ENCODE results near the gene MARCHF7. TPM values are rescaled to one million over a fixed set of nuclear protein-coding genes. Genes with fewer than 3 reads are reported as not detected.

MARCHF7 gene
- total and polyA plus RNA-seq, 2 of the 8 experiments (the other 6 are each of a cell fraction or from before 2014, with no cell fraction given), result 18.3 to 116 TPM

GRCh38 chr2:159737292-159737916 is 25.1 kb downstream of the MARCHF7 start (continued):
- no peak for TF ChIP-seq RBBP5 (IDR thresholded peaks at IDR 0.05; ENCODE audit: borderline replicate concordance, low read depth, low read length)

All from H1 (cell line).